AG09309 (cell line): Measurements from ENCODE around the gene DUOX1.
A peak's percentile ranks its signal among the peaks of the same experiment; 100 is the strongest.

Source experiments
- DNase-seq: peaks from one replicate; pipeline ENCODE4 v3.0.0-alpha.2; 2010; ENCODE audit warnings: low read depth
- H3K4me3 ChIP-seq: 2 replicates; pipeline ENCODE4 v1.5.1; 2011; ENCODE audit warnings: mild to moderate bottlenecking, low read depth, low read length, moderate library complexity; ENCODE audit not compliant: control insufficient read depth
- TF ChIP-seq, protein P1 (sequence below): IDR thresholded peaks from 2 replicates; pipeline ENCODE4 v1.5.1; 2011; ENCODE audit warnings: mild to moderate bottlenecking, low read depth, low read length, inconsistent platforms; ENCODE audit not compliant: insufficient read depth, control insufficient read depth; ENCODE audit errors: missing control alignments

DUOX1 gene

GRCh38 chr15:45136378-45136764, 6.6 kb downstream of the DUOX1 start:
- no peak overlapping the region for H3K4me3 ChIP-seq
- DNase-seq = no peak
- TF ChIP-seq, protein P1, sequence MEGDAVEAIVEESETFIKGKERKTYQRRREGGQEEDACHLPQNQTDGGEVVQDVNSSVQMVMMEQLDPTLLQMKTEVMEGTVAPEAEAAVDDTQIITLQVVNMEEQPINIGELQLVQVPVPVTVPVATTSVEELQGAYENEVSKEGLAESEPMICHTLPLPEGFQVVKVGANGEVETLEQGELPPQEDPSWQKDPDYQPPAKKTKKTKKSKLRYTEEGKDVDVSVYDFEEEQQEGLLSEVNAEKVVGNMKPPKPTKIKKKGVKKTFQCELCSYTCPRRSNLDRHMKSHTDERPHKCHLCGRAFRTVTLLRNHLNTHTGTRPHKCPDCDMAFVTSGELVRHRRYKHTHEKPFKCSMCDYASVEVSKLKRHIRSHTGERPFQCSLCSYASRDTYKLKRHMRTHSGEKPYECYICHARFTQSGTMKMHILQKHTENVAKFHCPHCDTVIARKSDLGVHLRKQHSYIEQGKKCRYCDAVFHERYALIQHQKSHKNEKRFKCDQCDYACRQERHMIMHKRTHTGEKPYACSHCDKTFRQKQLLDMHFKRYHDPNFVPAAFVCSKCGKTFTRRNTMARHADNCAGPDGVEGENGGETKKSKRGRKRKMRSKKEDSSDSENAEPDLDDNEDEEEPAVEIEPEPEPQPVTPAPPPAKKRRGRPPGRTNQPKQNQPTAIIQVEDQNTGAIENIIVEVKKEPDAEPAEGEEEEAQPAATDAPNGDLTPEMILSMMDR = peak; percentile 15

GRCh38 chr15:45137703-45138102, 7.9 kb downstream of the DUOX1 start:
- DNase-seq = no peak
- H3K4me3 ChIP-seq = no peak overlapping the region
- TF ChIP-seq, protein P1 = no peak

- no peak for DNase-seq
- no peak overlapping the region for H3K4me3 ChIP-seq
- TF ChIP-seq, protein P1 = no peak
Measured at GRCh38 chr15:45138814-45139765, 9.3 kb downstream of the DUOX1 start.

DNA sequence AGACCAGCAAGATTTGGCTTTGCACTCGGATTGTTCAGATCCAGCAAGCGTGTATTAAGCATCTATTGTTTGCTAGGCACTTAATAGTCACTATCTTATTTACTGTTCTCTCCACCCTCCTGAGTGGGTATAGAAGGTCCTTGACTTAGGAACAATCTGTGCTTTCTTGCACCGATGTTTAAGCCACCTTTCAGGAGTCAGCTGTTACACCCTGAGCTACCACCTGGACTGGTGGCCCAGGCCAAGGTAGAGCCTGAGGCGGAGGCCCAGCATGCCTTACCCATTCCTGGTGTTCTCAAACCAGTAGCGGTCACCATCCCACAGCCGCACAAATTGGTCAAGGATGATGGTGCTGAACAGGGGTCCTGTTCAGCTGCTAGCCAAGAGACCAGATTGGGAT, 10.0 kb downstream of the DUOX1 start:
- TF ChIP-seq, protein P1 = no peak
- no peak overlapping the region for H3K4me3 ChIP-seq
- no peak for DNase-seq

GRCh38 chr15:45140557-45141250, 10.9 kb downstream of the DUOX1 start:
- TF ChIP-seq, protein P1 = no peak
- DNase-seq = no peak
- no peak overlapping the region for H3K4me3 ChIP-seq

DNA sequence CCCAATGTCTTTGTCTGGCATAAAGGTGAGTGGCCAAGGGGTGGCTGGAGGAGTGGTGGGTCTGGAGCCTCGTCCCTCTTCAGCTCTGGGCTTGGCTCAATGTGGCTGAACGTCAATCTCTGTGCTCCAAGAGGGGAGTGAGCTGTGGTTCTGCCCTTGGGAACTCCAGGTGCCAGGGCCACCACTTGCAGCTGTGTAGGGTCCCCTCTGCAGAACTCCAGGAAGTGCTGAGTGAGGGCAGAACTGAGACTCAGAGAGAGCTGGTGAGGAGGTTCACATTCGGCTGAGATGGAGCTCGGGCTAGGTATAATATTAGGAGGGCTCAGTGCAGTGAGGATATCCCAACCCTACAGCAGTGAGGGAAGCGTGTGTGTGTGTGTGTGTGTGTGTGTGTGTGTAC, 11.6 kb downstream of the DUOX1 start:
- no peak for DNase-seq
- TF ChIP-seq, protein P1 = no peak
- no peak overlapping the region for H3K4me3 ChIP-seq
